HepG2 (cell line): ENCODE measurements around the gene IGF2BP3. TPM values are rescaled to one million over a fixed set of nuclear protein-coding genes. Genes with fewer than 3 reads are reported as not detected.
A peak's percentile ranks its signal among the peaks of the same experiment; 100 is the strongest.

ENCODE experiments used
- ELF4 ChIP-seq: sonication (generic); formaldehyde crosslinking; IDR thresholded peaks from 2 replicates; pipeline ENCODE4 v1.5.0; 2020; ENCODE audit warnings: missing genetic modification reagents, mild to moderate bottlenecking, moderate library complexity, borderline replicate concordance
- ETV6 ChIP-seq: sonication (generic); formaldehyde crosslinking; conservative IDR thresholded peaks from 2 replicates; pipeline ENCODE4 v1.4.0; 2020; ENCODE audit warnings: missing genetic modification reagents
- TBX3 ChIP-seq: fragments of 450-650 bp; IDR thresholded peaks from 2 replicates; pipeline ENCODE4 v1.6.1; 2017; ENCODE audit warnings: antibody characterized with exemption, mild to moderate bottlenecking, inconsistent platforms, borderline replicate concordance
- YY1 ChIP-seq: IDR thresholded peaks from 2 replicates; pipeline ENCODE4 v1.6.1; 2011; ENCODE audit warnings: low read length, low read depth, moderate library complexity, mild to moderate bottlenecking; ENCODE audit not compliant: insufficient read depth, insufficient replicate concordance
- ZNF180 ChIP-seq: sonication (generic); formaldehyde crosslinking; IDR thresholded peaks from 2 replicates; pipeline ENCODE4 v1.4.0; 2020; ENCODE audit warnings: low read depth, missing genetic modification reagents, borderline replicate concordance
- ZNF264 ChIP-seq: sonication (generic); formaldehyde crosslinking; IDR thresholded peaks from 2 replicates; pipeline ENCODE4 v1.4.0; 2020; ENCODE audit warnings: missing genetic modification reagents
- ZNF280B ChIP-seq: sonication (generic); formaldehyde crosslinking; IDR thresholded peaks from 2 replicates; pipeline ENCODE4 v1.5.0; 2020; ENCODE audit warnings: missing genetic modification reagents, mild to moderate bottlenecking, borderline replicate concordance
- ZSCAN12 ChIP-seq: sonication (generic); formaldehyde crosslinking; IDR thresholded peaks from 2 replicates; pipeline ENCODE4 v1.9.0; 2021; ENCODE audit warnings: mild to moderate bottlenecking, missing genetic modification reagents
- polyA plus RNA-seq, 8 experiments: library from polyadenylated mRNA; depleted of rRNA in 3 of 8; stranded (reverse) in 7 of 8; unstranded in 1 of 8; fragments of >200 nt; fragmentation: Illumina TruSeq in 4 of 8; extraction: Trizol in 4 of 8; gene quantifications; 2 replicates each; pipeline versions ENCODE4 v1.2.1 to v1.2.3, GENCODE V29; 2011 to 2016; ENCODE audit warnings: low read depth in 4 of 8, missing spikeins in 1 of 8, mixed read lengths in 1 of 8; ENCODE audit not compliant: insufficient read depth in 1 of 8
- total RNA-seq, 5 experiments: library from RNA; depleted of rRNA; stranded (reverse); fragments of >200 nt; fragmentation: Illumina TruSeq; extraction: Trizol; gene quantifications; 2 replicates each; pipeline ENCODE4 v1.2.3, GENCODE V29; 2016; ENCODE audit warnings: low read depth in 1 of 5
- TF ChIP-seq, protein P1 (sequence below): IDR thresholded peaks from 2 replicates; pipeline ENCODE4 v1.4.0; 2020; ENCODE audit warnings: mild to moderate bottlenecking, missing genetic modification reagents
- TF ChIP-seq, protein P2 (sequence below): sonication (generic); formaldehyde crosslinking; conservative IDR thresholded peaks from 2 replicates; pipeline ENCODE4 v1.8.0; 2022; ENCODE audit warnings: low read depth, missing genetic modification reagents

Gene IGF2BP3
- total and polyA plus RNA-seq, 2 of the 13 experiments (the other 11 are each of a cell fraction or from before 2014, with no cell fraction given): 37.7 to 39.5 TPM

GRCh38 chr7:23472046-23472445 lies 1.8 kb upstream of the IGF2BP3 start (continued):
- TF ChIP-seq, protein P1, sequence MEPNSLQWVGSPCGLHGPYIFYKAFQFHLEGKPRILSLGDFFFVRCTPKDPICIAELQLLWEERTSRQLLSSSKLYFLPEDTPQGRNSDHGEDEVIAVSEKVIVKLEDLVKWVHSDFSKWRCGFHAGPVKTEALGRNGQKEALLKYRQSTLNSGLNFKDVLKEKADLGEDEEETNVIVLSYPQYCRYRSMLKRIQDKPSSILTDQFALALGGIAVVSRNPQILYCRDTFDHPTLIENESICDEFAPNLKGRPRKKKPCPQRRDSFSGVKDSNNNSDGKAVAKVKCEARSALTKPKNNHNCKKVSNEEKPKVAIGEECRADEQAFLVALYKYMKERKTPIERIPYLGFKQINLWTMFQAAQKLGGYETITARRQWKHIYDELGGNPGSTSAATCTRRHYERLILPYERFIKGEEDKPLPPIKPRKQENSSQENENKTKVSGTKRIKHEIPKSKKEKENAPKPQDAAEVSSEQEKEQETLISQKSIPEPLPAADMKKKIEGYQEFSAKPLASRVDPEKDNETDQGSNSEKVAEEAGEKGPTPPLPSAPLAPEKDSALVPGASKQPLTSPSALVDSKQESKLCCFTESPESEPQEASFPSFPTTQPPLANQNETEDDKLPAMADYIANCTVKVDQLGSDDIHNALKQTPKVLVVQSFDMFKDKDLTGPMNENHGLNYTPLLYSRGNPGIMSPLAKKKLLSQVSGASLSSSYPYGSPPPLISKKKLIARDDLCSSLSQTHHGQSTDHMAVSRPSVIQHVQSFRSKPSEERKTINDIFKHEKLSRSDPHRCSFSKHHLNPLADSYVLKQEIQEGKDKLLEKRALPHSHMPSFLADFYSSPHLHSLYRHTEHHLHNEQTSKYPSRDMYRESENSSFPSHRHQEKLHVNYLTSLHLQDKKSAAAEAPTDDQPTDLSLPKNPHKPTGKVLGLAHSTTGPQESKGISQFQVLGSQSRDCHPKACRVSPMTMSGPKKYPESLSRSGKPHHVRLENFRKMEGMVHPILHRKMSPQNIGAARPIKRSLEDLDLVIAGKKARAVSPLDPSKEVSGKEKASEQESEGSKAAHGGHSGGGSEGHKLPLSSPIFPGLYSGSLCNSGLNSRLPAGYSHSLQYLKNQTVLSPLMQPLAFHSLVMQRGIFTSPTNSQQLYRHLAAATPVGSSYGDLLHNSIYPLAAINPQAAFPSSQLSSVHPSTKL: no peak
- no peak for TF ChIP-seq ZNF264 (CRISPR knock-in tag)
- TF ChIP-seq ELF4 (CRISPR knock-in tag): no peak
- TF ChIP-seq YY1: peak; percentile 28
- no peak for TF ChIP-seq ZNF180 (CRISPR knock-in tag)
- TF ChIP-seq ETV6 (CRISPR knock-in tag): no peak
- TF ChIP-seq, protein P2, sequence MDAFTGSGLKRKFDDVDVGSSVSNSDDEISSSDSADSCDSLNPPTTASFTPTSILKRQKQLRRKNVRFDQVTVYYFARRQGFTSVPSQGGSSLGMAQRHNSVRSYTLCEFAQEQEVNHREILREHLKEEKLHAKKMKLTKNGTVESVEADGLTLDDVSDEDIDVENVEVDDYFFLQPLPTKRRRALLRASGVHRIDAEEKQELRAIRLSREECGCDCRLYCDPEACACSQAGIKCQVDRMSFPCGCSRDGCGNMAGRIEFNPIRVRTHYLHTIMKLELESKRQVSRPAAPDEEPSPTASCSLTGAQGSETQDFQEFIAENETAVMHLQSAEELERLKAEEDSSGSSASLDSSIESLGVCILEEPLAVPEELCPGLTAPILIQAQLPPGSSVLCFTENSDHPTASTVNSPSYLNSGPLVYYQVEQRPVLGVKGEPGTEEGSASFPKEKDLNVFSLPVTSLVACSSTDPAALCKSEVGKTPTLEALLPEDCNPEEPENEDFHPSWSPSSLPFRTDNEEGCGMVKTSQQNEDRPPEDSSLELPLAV (CRISPR knock-in tag): no peak
- no peak for TF ChIP-seq ZSCAN12
- TF ChIP-seq TBX3: no peak
- TF ChIP-seq ZNF280B (CRISPR knock-in tag): no peak
